BLaER1 treated with 17β-estradiol and CSF1 and Interleukin-3, amounts not matched to agents 10 nM and 100 nM (cell line): ENCODE measurements around the gene TEC.
"Not testable (repeated sequence)": the region's sequence is repeated elsewhere in the genome, so short reads cannot be mapped to it uniquely, and the experiment has no call there.

Source experiments
- H3K27ac ChIP-seq, 11 experiments: shearing (Covaris generic); formaldehyde crosslinking; 2 replicates each; pipeline ENCODE4 v1.8.1; 2022
- H3K27me3 ChIP-seq, 11 experiments: shearing (Covaris generic); formaldehyde crosslinking; 2 replicates each; pipeline ENCODE4 v1.8.1; 2022
- H3K36me3 ChIP-seq, 11 experiments: shearing (Covaris generic); formaldehyde crosslinking; 2 replicates each; pipeline ENCODE4 v1.8.1; 2022
- H3K4me1 ChIP-seq, 10 experiments: shearing (Covaris generic); formaldehyde crosslinking; 2 replicates each; pipeline ENCODE4 v1.8.1; 2022
- H3K4me2 ChIP-seq, 11 experiments: shearing (Covaris generic); formaldehyde crosslinking; 2 replicates each; pipeline ENCODE4 v1.8.1; 2022
- H3K4me3 ChIP-seq, 10 experiments: shearing (Covaris generic); formaldehyde crosslinking; 2 replicates each; pipeline ENCODE4 v1.8.1; 2022
- H3K9ac ChIP-seq, 11 experiments: shearing (Covaris generic); formaldehyde crosslinking; 2 replicates each; pipeline ENCODE4 v1.8.1; 2022
- H3K9me3 ChIP-seq, 11 experiments: shearing (Covaris generic); formaldehyde crosslinking; replicated peaks in 1 of 11; 2 replicates each; pipeline ENCODE4 v1.8.1; 2022
- H4K20me1 ChIP-seq, 11 experiments: shearing (Covaris generic); formaldehyde crosslinking; 2 replicates each; pipeline ENCODE4 v1.8.1; 2022
- Cebpa-rat ChIP-seq, 11 experiments: shearing (Covaris generic); IDR thresholded peaks; 2 replicates each; pipeline ENCODE4 v1.8.1; 2022

The TEC gene

GRCh38 chr4:48187813-48188212, 81.8 kb downstream of the TEC start:
- Histone ChIP-seq H3K4me2 (peak overlapping the region in 4 of 11 experiments; percentile 9 to 24 (median 16); a peak in 4 of 22 replicates), H3K9me3 (peaks cover 0 to 35% (median 11%) of the 10 kb centered on the region in 11 experiments; a peak in 14 of 22 replicates)

GRCh38 chr4:48187066-48187465, 82.6 kb downstream of the TEC start:
- Histone ChIP-seq H4K20me1 (peaks cover 0 to 11% (median 0%) of the 10 kb centered on the region in 11 experiments; a peak in 4 of 22 replicates), H3K4me1 (peaks cover 24 to 46% (median 28%) of the 10 kb centered on the region in 10 experiments), H3K9me3 (peaks cover 0 to 38% (median 11%) of the 10 kb centered on the region in 11 experiments; a peak in 14 of 22 replicates), H3K36me3 (peaks cover 4 to 81% (median 26%) of the 10 kb centered on the region in 11 experiments; a peak in 16 of 22 replicates)
- H3K9ac ChIP-seq, H3K4me3 ChIP-seq, H3K27ac ChIP-seq, H3K27me3 ChIP-seq, H3K4me2 ChIP-seq: not testable (repeated sequence)

More at GRCh38 chr4:48187813-48188212, 81.8 kb downstream of the TEC start:
- Histone ChIP-seq H3K36me3 (peaks cover 4 to 78% (median 24%) of the 10 kb centered on the region in 11 experiments; a peak in 16 of 22 replicates), H3K27me3 (no peaks in the 10 kb centered on the region), H3K4me1 (peaks cover 20 to 41% (median 32%) of the 10 kb centered on the region in 10 experiments), H3K9ac (no peak overlapping the region), H3K27ac (peak overlapping the region in 4 of 11 experiments; percentile 2 to 20 (median 18); a peak in 4 of 22 replicates), H4K20me1 (peaks cover 0 to 11% (median 0%) of the 10 kb centered on the region in 11 experiments; a peak in 4 of 22 replicates), H3K4me3 (no peak overlapping the region)
- TF ChIP-seq Cebpa-rat (IDR thresholded peaks at IDR 0.05) = no peak

DNA sequence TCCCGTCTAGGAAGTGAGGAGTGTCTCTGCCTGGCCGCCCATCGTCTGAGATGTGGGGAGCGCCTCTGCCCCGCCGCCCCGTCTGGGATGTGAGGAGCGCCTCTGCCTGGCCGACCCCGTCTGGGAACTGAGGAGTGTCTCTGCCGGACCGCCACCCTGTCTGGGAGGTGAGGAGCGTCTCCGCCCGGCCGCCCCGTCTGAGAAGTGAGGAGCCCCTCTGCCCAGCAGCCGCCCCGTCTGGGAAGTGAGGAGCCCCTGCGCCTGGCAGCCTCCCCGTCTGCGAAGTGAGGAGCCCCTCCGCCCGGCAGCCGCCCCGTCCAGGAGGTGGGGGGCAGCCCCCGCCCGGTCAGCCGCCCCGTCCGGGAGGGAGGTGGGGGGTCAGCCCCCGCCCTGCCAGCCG, 83.2 kb downstream of the TEC start:
- H3K9me3 ChIP-seq = peaks cover 0 to 40% (median 11%) of the 10 kb centered on the region in 11 experiments; a peak in 14 of 22 replicates
- peaks cover 18 to 53% (median 28%) of the 10 kb centered on the region in 10 experiments for H3K4me1 ChIP-seq
- H3K36me3 ChIP-seq = peaks cover 4 to 82% (median 26%) of the 10 kb centered on the region in 11 experiments; a peak in 16 of 22 replicates
- H4K20me1 ChIP-seq, H3K27me3 ChIP-seq, H3K27ac ChIP-seq, H3K9ac ChIP-seq, H3K4me2 ChIP-seq, H3K4me3 ChIP-seq: not testable (repeated sequence)

DNA sequence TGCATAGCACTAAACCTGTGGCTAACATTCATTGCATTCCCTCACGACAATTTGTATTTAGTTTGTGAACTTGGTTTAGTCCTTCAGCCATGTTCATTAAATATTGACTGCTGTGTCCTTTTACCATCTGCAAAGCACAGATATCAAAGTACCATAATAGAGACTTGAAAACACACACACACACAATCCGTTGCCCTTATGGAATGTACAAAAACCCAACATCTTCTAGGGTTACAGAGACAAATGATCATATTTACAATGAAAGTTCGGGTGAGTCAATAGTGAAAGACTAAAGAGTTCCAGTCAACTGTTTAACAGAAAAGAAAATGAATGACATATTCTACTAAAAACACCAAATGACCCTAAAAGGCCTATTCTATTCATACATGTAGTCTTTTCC, 84.8 kb downstream of the TEC start:
- H3K27me3 ChIP-seq = no peaks in the 10 kb centered on the region
- TF ChIP-seq Cebpa-rat (IDR thresholded peaks at IDR 0.05) = no peak
- H3K4me1 ChIP-seq = peaks cover 3 to 62% (median 37%) of the 10 kb centered on the region in 10 experiments; a peak in 18 of 20 replicates
- peak overlapping the region in 3 of 11 experiments; percentile 0 to 14 (median 1); a peak in 2 of 22 replicates for H3K27ac ChIP-seq
- peaks cover 0 to 11% (median 0%) of the 10 kb centered on the region in 11 experiments; a peak in 2 of 22 replicates for H4K20me1 ChIP-seq
- no peak overlapping the region for H3K9ac ChIP-seq
- H3K36me3 ChIP-seq = peaks cover 4 to 87% (median 26%) of the 10 kb centered on the region in 11 experiments; a peak in 16 of 22 replicates
- no peak overlapping the region for H3K4me2 ChIP-seq
- peaks cover 0 to 40% (median 11%) of the 10 kb centered on the region in 11 experiments; a peak in 14 of 22 replicates for H3K9me3 ChIP-seq
- no peak overlapping the region for H3K4me3 ChIP-seq

DNA sequence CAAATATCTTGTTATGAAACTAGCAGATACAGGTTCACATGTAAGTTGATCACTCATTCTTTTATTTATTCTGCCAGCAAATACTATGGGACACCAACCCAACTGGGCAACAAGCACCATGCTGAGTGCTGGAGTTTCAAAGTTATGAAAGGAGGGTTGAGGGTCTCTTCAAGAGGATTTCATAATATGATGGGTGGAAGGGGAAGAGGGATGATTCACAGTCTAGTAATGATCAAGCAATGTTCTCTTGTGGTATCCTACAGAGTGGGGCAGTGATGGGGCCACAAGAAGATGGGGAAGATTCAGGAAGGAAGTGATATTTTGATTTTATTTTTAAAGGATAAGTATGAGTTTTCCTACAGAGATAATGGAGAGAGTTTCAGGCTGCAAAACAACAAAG, 89.4 kb downstream of the TEC start:
- H3K4me3 ChIP-seq = no peak overlapping the region
- peak overlapping the region in 9 of 11 experiments; percentile 33 to 82 (median 70); a peak in 17 of 22 replicates for H3K4me2 ChIP-seq
- H3K9me3 ChIP-seq = peaks cover 17 to 35% (median 19%) of the 10 kb centered on the region in 11 experiments
- peak overlapping the region in 6 of 11 experiments; percentile 29 to 67 (median 52); a peak in 10 of 22 replicates for H3K9ac ChIP-seq
- H3K27me3 ChIP-seq = no peaks in the 10 kb centered on the region
- peak in 7 of 11 experiments; percentile 26 to 87 (median 74); a peak in 9 of 22 replicates for TF ChIP-seq Cebpa-rat (IDR thresholded peaks at IDR 0.05)
- H3K36me3 ChIP-seq = peaks cover 19 to 98% (median 37%) of the 10 kb centered on the region in 11 experiments; a peak in 20 of 22 replicates
- H3K4me1 ChIP-seq = peaks cover 0 to 88% (median 61%) of the 10 kb centered on the region in 10 experiments; a peak in 17 of 20 replicates
- H3K27ac ChIP-seq = peak overlapping the region in 9 of 11 experiments; percentile 14 to 84 (median 70); a peak in 17 of 22 replicates
- H4K20me1 ChIP-seq = peaks cover 0 to 23% (median 0%) of the 10 kb centered on the region in 11 experiments; a peak in 4 of 22 replicates

GRCh38 chr4:48178931-48179330, 90.7 kb downstream of the TEC start:
- Histone ChIP-seq H3K27me3 (no peaks in the 10 kb centered on the region), H3K4me1 (peaks cover 0 to 91% (median 71%) of the 10 kb centered on the region in 10 experiments; a peak in 17 of 20 replicates), H4K20me1 (peaks cover 0 to 23% (median 0%) of the 10 kb centered on the region in 11 experiments; a peak in 4 of 22 replicates), H3K4me2 (peak overlapping the region in 3 of 11 experiments; percentile 1 to 29 (median 10); a peak in 5 of 22 replicates), H3K4me3 (no peak overlapping the region), H3K9me3 (peaks cover 17 to 35% (median 19%) of the 10 kb centered on the region in 11 experiments), H3K36me3 (peaks cover 23 to 100% (median 45%) of the 10 kb centered on the region in 11 experiments; a peak in 20 of 22 replicates), H3K27ac (peak overlapping the region in 6 of 11 experiments; percentile 4 to 84 (median 65); a peak in 12 of 22 replicates), H3K9ac (no peak overlapping the region)
- no peak for TF ChIP-seq Cebpa-rat (IDR thresholded peaks at IDR 0.05)

GRCh38 chr4:48175806-48176205, 93.8 kb downstream of the TEC start:
- Histone ChIP-seq H3K4me2 (peak overlapping the region in 5 of 11 experiments; percentile 11 to 63 (median 49); a peak in 6 of 22 replicates), H3K36me3 (peaks cover 16 to 100% (median 55%) of the 10 kb centered on the region in 11 experiments; a peak in 21 of 22 replicates), H3K4me1 (peaks cover 0 to 78% (median 60%) of the 10 kb centered on the region in 10 experiments; a peak in 17 of 20 replicates), H3K27ac (peak overlapping the region in 4 of 11 experiments; percentile 15 to 52 (median 34); a peak in 5 of 22 replicates), H3K27me3 (no peaks in the 10 kb centered on the region), H3K4me3 (no peak overlapping the region), H3K9me3 (peaks cover 17 to 26% (median 19%) of the 10 kb centered on the region in 11 experiments), H3K9ac (no peak overlapping the region), H4K20me1 (peaks cover 0 to 28% (median 0%) of the 10 kb centered on the region in 11 experiments; a peak in 4 of 22 replicates)
- TF ChIP-seq Cebpa-rat (IDR thresholded peaks at IDR 0.05) = no peak

DNA sequence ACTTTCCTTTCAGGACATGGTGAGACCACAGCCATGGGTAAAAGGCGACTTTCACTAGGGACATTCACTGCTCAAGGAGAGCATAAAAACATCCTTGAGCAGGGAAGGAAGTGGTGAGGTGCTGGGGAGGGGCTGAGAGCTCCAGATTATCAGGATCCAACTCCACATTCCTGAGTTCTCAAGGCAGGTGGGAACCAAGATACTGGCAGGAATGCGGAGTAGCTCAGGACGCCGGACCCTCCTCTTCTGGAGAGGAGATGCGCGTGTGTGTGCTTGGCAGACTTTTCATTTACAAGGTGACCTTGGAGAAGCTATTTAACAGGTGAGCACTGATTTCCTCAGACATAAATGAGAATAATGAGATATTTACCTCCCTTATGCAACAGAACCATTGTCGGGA, 94.3 kb downstream of the TEC start:
- no peak for TF ChIP-seq Cebpa-rat (IDR thresholded peaks at IDR 0.05)
- Histone ChIP-seq H3K9me3 (peaks cover 17 to 26% (median 19%) of the 10 kb centered on the region in 11 experiments), H3K27me3 (no peaks in the 10 kb centered on the region), H3K4me2 (peak overlapping the region in 6 of 11 experiments; percentile 11 to 63 (median 42); a peak in 9 of 22 replicates), H3K4me3 (no peak overlapping the region), H3K4me1 (peaks cover 0 to 73% (median 55%) of the 10 kb centered on the region in 10 experiments; a peak in 16 of 20 replicates), H3K36me3 (peaks cover 19 to 100% (median 59%) of the 10 kb centered on the region in 11 experiments), H4K20me1 (peaks cover 0 to 28% (median 0%) of the 10 kb centered on the region in 11 experiments; a peak in 4 of 22 replicates), H3K9ac (no peak overlapping the region), H3K27ac (peak overlapping the region in 6 of 11 experiments; percentile 12 to 52 (median 30); a peak in 6 of 22 replicates)
